ENCODE data around the gene DAB2IP.

DAB2IP gene

GRCh38 chr9:121686930-121687541 lies 35.6 kb downstream of the DAB2IP start:
- no peak for DNase-seq

GRCh38 chr9:121688146-121688680 lies 36.8 kb downstream of the DAB2IP start:
- DNase-seq: no peak

DNA sequence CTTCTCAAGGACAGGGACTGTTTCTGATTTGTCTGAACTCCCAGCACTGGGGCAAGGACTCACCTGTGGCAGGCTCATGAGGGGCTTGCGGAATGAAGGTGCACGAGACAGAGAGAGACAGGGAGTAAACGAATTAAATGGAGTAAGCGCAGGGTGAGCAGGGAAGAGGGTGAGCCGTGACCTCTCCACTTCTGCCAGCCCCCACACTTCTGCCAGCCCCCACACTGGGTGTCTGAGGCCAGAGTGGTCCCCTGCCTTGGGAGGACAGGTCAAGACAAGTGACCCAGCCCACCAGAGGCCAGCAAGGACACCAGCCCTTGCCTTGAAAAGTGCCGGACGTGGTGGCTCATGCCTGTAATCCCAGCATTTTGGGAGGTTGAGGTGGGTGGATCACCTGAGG lies 37.2 kb downstream of the DAB2IP start:
- DNase-seq: no peak

- DNase-seq: no peak
Measured at GRCh38 chr9:121689461-121690157, 38.2 kb downstream of the DAB2IP start.

GRCh38 chr9:121690316-121690715 lies 38.9 kb downstream of the DAB2IP start:
- DNase-seq: no peak

- no peak for DNase-seq
Measured at GRCh38 chr9:121690766-121691165, 39.3 kb downstream of the DAB2IP start.

- DNase-seq: no peak
Measured at GRCh38 chr9:121691890-121692289, 40.5 kb downstream of the DAB2IP start.

DNA sequence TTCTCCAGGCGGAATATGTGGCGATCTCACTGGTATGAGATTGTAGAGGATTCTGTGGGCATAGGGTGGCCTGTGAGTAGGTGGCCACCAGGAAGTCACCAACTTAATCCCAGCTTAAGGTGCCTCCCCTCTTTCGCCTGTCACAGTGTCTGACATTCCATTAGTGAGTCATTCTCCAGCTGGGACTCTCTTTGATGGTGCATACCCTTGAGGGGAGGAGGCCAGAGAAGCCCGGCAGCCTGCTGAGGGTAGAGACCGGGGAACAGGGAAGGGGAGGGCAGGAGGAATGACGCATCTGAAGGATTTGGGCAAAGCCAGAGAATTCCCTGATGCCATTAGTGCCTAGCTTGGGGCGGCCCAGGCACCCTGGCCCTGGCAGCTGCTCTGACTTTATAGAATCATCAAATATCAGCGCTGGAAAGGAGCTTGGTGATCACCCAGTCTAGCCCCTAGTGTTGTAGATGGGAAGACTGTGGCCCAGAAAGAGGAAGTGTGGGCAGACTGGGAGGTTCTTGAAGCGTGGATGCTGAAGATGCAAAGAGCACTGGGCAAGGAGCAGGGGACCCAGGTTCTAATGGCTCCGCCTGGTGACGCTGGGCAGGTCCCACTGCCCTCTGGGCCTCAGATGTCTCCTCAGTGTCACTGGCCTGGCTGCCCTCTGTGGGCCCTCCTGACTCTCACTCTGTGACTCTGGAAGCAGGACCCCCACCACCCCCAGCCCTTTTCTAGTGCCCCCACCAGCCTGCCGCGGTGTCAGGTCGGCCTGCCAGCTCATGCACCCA lies 41.4 kb downstream of the DAB2IP start:
- DNase-seq: no peak

DNA sequence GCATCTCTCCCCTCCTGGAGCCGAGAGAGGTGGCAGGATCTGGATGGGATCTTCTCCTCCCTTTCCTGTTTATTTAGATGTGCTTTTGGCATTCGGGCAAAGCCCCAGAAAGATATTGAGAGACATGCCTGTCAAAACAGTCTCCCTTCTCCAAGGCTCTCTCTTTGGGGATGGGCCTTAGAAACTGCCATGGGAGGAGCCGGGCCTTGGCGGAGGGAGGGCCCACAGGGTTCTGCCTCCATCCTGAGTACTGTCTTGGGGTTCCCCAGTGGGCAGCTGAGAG lies 41.9 kb downstream of the DAB2IP start:
- no peak for DNase-seq

DNA sequence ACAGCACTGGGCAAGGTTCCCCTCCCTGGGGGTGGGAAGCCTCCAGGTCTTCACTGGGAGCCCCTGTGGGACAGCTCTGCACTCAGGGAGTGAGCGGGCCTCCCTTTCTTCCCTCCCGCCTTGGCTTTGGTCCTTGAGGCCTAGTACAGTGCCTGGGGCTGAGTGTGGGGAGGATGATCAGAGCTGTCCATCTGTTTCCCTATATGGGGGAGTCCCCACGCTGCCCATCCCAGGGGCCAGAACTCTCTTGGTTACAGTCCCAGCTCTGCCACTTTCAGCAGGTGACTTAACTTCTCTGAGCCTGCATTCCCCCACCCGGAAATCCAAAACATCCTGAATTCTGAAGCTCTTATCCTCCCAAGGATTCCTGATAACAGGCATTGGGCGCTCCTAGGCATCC lies 42.6 kb downstream of the DAB2IP start:
- DNase-seq: no peak

DNA sequence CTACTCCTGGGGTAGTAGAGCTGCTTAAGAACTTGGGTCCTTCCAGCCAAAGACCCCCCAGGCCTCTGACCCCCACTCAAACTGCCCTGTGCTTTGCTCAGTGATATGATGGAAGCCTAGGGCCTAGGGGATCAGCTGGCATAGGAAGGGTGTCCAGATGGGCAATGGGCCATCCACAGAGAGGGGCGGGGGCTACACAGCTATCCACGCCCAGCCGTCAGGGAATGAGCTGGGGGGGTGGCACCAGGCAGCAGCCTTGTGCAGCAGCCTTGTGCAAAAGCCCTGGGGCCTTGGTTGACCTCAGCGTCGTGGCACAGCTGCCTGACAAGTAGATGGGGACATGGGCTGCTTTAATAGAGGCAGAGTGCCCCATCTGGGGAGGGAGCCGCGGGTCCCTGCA lies 43.2 kb downstream of the DAB2IP start:
- no peak for DNase-seq

DNA sequence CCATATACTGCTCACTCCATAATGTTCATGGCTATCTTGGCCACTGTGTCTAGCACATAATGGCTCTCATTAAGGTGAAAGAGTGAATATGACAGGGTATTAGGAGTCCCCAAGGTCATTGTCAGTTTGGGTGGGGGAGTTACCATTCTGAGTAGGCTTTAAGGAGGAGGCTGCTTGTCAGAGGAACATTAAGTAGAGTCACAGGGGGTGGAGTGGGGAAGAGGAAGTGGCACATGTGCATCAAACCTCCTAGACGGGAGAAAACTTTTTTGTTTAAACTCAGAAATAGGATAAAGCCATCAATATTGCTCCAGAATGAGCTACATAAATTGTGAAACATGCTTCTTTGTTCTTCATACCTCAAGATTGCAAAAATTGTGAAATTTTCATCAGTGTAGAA lies 45.5 kb downstream of the DAB2IP start:
- no peak for DNase-seq

GRCh38 chr9:121698627-121699570 lies 47.5 kb downstream of the DAB2IP start:
- DNase-seq: peak; percentile 14

DNA sequence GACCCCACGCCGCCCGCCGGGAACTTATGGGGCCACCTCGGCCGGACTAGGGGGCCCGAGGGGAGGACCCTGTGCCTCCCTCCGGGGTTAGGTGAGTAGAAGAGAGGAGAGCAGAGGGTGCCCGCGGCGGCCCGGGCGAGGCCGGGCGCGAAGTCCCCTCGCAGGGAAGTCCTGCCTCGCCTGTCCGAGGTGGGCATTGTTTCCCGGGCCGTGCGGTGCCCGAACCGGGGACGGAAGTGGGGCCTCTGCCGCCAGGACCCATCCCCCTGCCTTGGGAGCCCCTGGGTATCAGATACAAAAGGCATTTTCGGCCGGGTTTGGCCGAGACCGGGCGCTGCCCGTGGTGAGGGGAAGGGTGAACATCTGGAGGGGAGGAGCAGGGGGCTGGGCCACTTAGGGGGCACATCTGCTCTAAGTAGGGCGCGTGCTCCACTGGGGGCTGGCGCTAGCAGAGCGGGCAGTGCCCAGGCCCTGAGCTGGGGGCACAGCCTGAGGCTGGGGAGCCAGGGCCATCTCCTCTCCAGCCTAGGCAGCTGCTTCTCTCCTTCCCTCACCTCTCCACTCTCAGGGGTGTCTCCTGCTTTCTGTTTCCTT lies 48.2 kb downstream of the DAB2IP start:
- DNase-seq: no peak

DNA sequence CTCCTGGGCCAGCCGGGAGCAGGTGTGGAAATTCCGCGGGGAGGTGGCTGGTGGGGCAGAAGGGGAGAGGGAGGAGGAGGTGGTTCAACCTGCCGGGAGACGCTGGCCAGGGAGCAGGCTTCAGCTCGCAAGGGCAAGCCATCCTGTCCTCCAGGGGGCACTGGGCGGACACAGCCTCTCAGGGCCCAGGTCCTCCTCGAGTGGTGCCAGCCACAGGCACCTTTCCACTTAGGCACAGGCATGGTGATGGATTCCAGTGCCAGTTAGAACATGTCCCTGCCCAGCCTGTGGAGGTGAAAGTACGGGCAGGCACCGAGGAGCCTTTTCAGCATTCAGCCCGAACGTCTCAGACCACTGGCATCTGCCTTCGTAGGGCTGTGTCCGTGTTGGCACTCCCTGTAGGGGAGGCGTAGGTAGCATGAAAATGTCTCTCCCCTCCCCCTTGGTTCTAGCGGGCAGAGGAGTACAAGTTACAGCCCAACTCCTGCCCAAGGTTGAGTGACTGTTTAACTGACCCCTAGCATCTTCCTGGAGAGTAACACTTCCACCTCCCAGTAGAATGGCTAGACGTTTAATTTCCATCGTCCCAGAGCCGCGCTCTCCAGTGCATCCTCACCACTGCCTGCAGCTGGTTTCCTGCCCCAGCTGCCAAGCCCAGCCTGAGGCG lies 48.9 kb downstream of the DAB2IP start:
- no peak for DNase-seq

DNA sequence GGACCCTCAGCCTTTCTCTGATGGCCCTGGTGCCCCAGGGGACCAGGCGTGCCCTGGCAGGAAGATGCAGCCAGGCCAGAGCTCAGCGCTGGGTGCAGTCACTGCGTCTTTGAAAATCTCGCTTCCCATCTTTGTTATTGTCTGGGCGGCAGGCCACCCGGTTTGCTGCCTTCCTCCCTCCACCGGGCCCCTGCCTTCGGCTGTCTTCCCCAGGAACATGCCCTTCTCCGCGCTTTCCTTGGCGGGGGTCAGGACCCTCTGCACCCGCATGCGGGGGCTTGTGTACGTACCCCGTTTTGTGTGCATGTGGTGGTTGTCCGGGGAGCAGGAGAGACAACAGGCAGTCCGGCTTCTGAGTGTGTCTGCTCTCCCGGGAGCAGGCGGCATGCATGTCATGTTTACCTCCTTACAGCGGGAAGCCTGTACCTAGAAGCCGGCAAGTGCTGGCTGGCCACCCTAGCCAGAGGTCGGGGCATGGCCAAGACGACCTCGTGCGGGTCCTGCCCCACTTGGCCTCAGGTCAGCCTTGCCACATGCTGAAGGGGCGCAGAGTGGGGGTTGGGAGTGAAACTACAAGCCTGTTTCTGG lies 49.5 kb downstream of the DAB2IP start:
- DNase-seq: no peak

- no peak for DNase-seq
Measured at GRCh38 chr9:121701736-121702261, 50.4 kb downstream of the DAB2IP start.

- no peak for DNase-seq
Measured at GRCh38 chr9:121703014-121703734, 51.7 kb downstream of the DAB2IP start.

- DNase-seq: no peak
Measured at GRCh38 chr9:121704281-121704680, 52.8 kb downstream of the DAB2IP start.

DNA sequence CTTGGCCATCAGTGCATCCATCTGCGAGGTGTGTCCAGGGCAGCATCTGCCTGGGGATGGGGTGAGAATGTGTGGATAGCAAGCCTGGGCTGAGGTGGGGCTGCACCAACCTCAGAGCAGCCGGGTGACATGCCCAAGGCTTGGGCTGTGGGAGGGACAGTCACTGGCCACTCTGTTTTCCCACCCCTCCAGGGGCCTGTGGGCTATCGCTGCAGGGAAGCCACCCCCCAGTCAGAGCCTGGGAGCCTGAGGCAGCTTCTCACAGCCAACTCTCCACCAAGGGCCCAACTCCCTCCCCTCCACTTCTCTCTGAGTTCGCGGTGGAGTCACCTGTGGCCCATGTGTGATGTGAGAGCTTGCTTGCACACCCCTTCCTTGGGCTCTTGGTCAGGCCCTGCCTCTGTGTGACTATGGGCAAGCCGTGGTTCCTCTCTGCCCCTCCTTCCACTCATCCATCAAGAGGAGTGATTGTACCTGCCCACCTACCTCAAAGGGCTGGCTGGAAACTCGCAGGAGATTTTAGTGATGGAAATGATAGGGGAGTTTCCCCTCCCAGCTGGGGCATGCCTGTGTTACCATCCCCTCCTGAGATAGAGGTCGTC lies 54.8 kb downstream of the DAB2IP start:
- no peak for DNase-seq
